Measurements from ENCODE around the gene MDGA2. TPM values are rescaled to one million over a fixed set of nuclear protein-coding genes. Genes with fewer than 3 reads are reported as not detected.

MDGA2 gene
- total RNA-seq, 2 experiments from 2014 or later, result not detected

- Mint-ChIP-seq H3K27me3 (ENCODE audit: low read depth) (no peaks in the 10 kb centered on the region), H3K4me1 (ENCODE audit: low read depth) (no peaks in the 10 kb centered on the region), H3K36me3 (ENCODE audit: low read depth) (no peaks in the 10 kb centered on the region), H3K9me3 (peaks cover 3% of the 10 kb centered on the region), H3K27ac (no peak overlapping the region), H3K4me3 (no peak overlapping the region)
- CTCF ChIA-PET, result interaction anchor here (0.6 kb wide), 1 partner anchor 17 kb away, joined by 3 read pairs; no protein-coding TSS in a partner anchor
- intact Hi-C loops (cut with micrococcal nuclease), result no loop called here
- no peak for DNase-seq
These were observed 789.8 kb downstream of the MDGA2 start for GRCh38 chr14:46885566-46885965.

GRCh38 chr14:46861753-46862152 lies 813.7 kb downstream of the MDGA2 start:
- no peak overlapping the region for H3K27ac Mint-ChIP-seq
- no peak overlapping the region for H3K4me3 Mint-ChIP-seq
- H3K27me3 Mint-ChIP-seq (ENCODE audit: low read depth), result no peaks in the 10 kb centered on the region
- CTCF ChIA-PET, result no interaction called here
- no peaks in the 10 kb centered on the region for H3K36me3 Mint-ChIP-seq (ENCODE audit: low read depth)
- DNase-seq, result no peak
- intact Hi-C loops (cut with micrococcal nuclease), result no loop called here
- H3K4me1 Mint-ChIP-seq (ENCODE audit: low read depth), result no peaks in the 10 kb centered on the region
- peaks cover 5% of the 10 kb centered on the region for H3K9me3 Mint-ChIP-seq

- no peaks in the 10 kb centered on the region for H3K36me3 Mint-ChIP-seq (ENCODE audit: low read depth)
- no peaks in the 10 kb centered on the region for H3K27me3 Mint-ChIP-seq (ENCODE audit: low read depth)
- peaks cover 3% of the 10 kb centered on the region for H3K9me3 Mint-ChIP-seq
- DNase-seq, result no peak
- no peak overlapping the region for H3K4me3 Mint-ChIP-seq
- CTCF ChIA-PET, result no interaction called here
- no peak overlapping the region for H3K27ac Mint-ChIP-seq
- H3K4me1 Mint-ChIP-seq (ENCODE audit: low read depth), result no peaks in the 10 kb centered on the region
- intact Hi-C loops (cut with micrococcal nuclease), result no loop called here
These were observed 834.3 kb downstream of the MDGA2 start for GRCh38 chr14:46840944-46841720.

GRCh38 chr14:46820291-46820690 lies 855.1 kb downstream of the MDGA2 start:
- intact Hi-C loops (cut with micrococcal nuclease), result no loop called here
- Mint-ChIP-seq H3K27me3 (ENCODE audit: low read depth) (no peaks in the 10 kb centered on the region), H3K4me1 (ENCODE audit: low read depth) (no peaks in the 10 kb centered on the region), H3K4me3 (no peak overlapping the region), H3K9me3 (peaks cover 4% of the 10 kb centered on the region), H3K36me3 (ENCODE audit: low read depth) (no peaks in the 10 kb centered on the region), H3K27ac (no peak overlapping the region)
- CTCF ChIA-PET, result no interaction called here
- no peak for DNase-seq

- peaks cover 5% of the 10 kb centered on the region for H3K9me3 Mint-ChIP-seq
- H3K4me1 Mint-ChIP-seq (ENCODE audit: low read depth), result no peaks in the 10 kb centered on the region
- no peaks in the 10 kb centered on the region for H3K36me3 Mint-ChIP-seq (ENCODE audit: low read depth)
- no peak for DNase-seq
- CTCF ChIA-PET, result no interaction called here
- H3K27ac Mint-ChIP-seq, result no peak overlapping the region
- H3K27me3 Mint-ChIP-seq (ENCODE audit: low read depth), result no peaks in the 10 kb centered on the region
- intact Hi-C loops (cut with micrococcal nuclease), result no loop called here
- no peak overlapping the region for H3K4me3 Mint-ChIP-seq
These were observed 856.3 kb downstream of the MDGA2 start for GRCh38 chr14:46819117-46819516.

- Mint-ChIP-seq H3K4me1 (ENCODE audit: low read depth) (no peaks in the 10 kb centered on the region), H3K36me3 (ENCODE audit: low read depth) (no peaks in the 10 kb centered on the region), H3K9me3 (peaks cover 7% of the 10 kb centered on the region), H3K4me3 (no peak overlapping the region), H3K27me3 (ENCODE audit: low read depth) (no peaks in the 10 kb centered on the region), H3K27ac (no peak overlapping the region)
- intact Hi-C loops (cut with micrococcal nuclease), result no loop called here
- no peak for DNase-seq
- CTCF ChIA-PET, result no interaction called here
These were observed 857.3 kb downstream of the MDGA2 start for GRCh38 chr14:46818147-46818546.

GRCh38 chr14:46793144-46793543 lies 882.3 kb downstream of the MDGA2 start:
- Mint-ChIP-seq H3K4me1 (ENCODE audit: low read depth) (no peaks in the 10 kb centered on the region), H3K27me3 (ENCODE audit: low read depth) (no peaks in the 10 kb centered on the region), H3K4me3 (no peak overlapping the region), H3K9me3 (peaks cover 17% of the 10 kb centered on the region), H3K36me3 (ENCODE audit: low read depth) (no peaks in the 10 kb centered on the region), H3K27ac (no peak overlapping the region)
- intact Hi-C loops (cut with micrococcal nuclease), result no loop called here
- DNase-seq, result no peak
- CTCF ChIA-PET, result no interaction called here
